Nephron progenitor cell (in vitro differentiated cells): ENCODE measurements around the gene SPATS2.
"Not testable (repeated sequence)": the region's sequence is repeated elsewhere in the genome, so short reads cannot be mapped to it uniquely, and the experiment has no call there.

Experiments
- DNase-seq: peaks from one replicate; pipeline ENCODE4 v3.0.0; 2021
- H3K27ac Mint-ChIP-seq: 2 replicates; pipeline ENCODE4 v1.8.0; 2021; ENCODE audit warnings: mild to moderate bottlenecking, moderate library complexity, mixed read lengths
- H3K27me3 Mint-ChIP-seq: 2 replicates; pipeline ENCODE4 v1.8.0; 2021; ENCODE audit warnings: mild to moderate bottlenecking, low read depth, mixed read lengths; ENCODE audit not compliant: poor library complexity
- H3K36me3 Mint-ChIP-seq: 2 replicates; pipeline ENCODE4 v1.8.0; 2021; ENCODE audit warnings: low read depth, mixed read lengths
- H3K4me1 Mint-ChIP-seq: 2 replicates; pipeline ENCODE4 v1.8.0; 2021; ENCODE audit warnings: mixed read lengths
- H3K4me3 Mint-ChIP-seq: 2 replicates; pipeline ENCODE4 v1.8.0; 2021; ENCODE audit warnings: mild to moderate bottlenecking, moderate library complexity, mixed read lengths
- H3K9me3 Mint-ChIP-seq: 2 replicates; pipeline ENCODE4 v1.8.0; 2021; ENCODE audit warnings: mild to moderate bottlenecking, moderate library complexity, mixed read lengths
- CTCF ChIP-seq: fragments of 200-600 bp; sonication (generic); IDR thresholded peaks from 2 replicates; pipeline ENCODE4 v1.5.0; 2021; ENCODE audit warnings: antibody characterized with exemption

SPATS2 gene

GRCh38 chr12:49527361-49528130 lies 160.3 kb downstream of the SPATS2 start:
- no peak for DNase-seq
- Mint-ChIP-seq H3K27me3 (no peaks in the 10 kb centered on the region), H3K4me1 (peaks cover 9% of the 10 kb centered on the region), H3K36me3 (peaks cover 55% of the 10 kb centered on the region), H3K4me3 (no peak overlapping the region), H3K9me3 (no peaks in the 10 kb centered on the region), H3K27ac (peak overlapping the region; percentile 84)
- TF ChIP-seq CTCF = no peak

- Mint-ChIP-seq H3K4me1 (peaks cover 9% of the 10 kb centered on the region), H3K27ac (no peak overlapping the region), H3K4me3 (no peak overlapping the region), H3K36me3 (peaks cover 49% of the 10 kb centered on the region), H3K27me3 (peaks cover 8% of the 10 kb centered on the region), H3K9me3 (no peaks in the 10 kb centered on the region)
- no peak for DNase-seq
- TF ChIP-seq CTCF = no peak
Measured at GRCh38 chr12:49529414-49529813, 162.2 kb downstream of the SPATS2 start.

- Mint-ChIP-seq H3K36me3 (peaks cover 29% of the 10 kb centered on the region), H3K4me1 (peaks cover 17% of the 10 kb centered on the region), H3K27ac (no peak overlapping the region), H3K27me3 (peaks cover 32% of the 10 kb centered on the region), H3K4me3 (no peak overlapping the region), H3K9me3 (no peaks in the 10 kb centered on the region)
- no peak for DNase-seq
- no peak for TF ChIP-seq CTCF
Measured at GRCh38 chr12:49531745-49532144, 164.5 kb downstream of the SPATS2 start.

GRCh38 chr12:49533331-49533730 lies 166.1 kb downstream of the SPATS2 start:
- Mint-ChIP-seq H3K27me3 (peaks cover 48% of the 10 kb centered on the region), H3K4me1 (peaks cover 19% of the 10 kb centered on the region), H3K4me3 (no peak overlapping the region), H3K9me3 (no peaks in the 10 kb centered on the region), H3K27ac (no peak overlapping the region), H3K36me3 (peaks cover 18% of the 10 kb centered on the region)
- DNase-seq = no peak
- no peak for TF ChIP-seq CTCF

GRCh38 chr12:49534122-49534521 lies 166.9 kb downstream of the SPATS2 start:
- Mint-ChIP-seq H3K36me3 (peaks cover 12% of the 10 kb centered on the region), H3K4me1 (peaks cover 19% of the 10 kb centered on the region), H3K27me3 (peaks cover 50% of the 10 kb centered on the region)
- not testable (repeated sequence) for DNase-seq, H3K4me3 Mint-ChIP-seq, H3K9me3 Mint-ChIP-seq, H3K27ac Mint-ChIP-seq

GRCh38 chr12:49534731-49535278 lies 167.5 kb downstream of the SPATS2 start:
- Mint-ChIP-seq H3K9me3 (no peaks in the 10 kb centered on the region), H3K27ac (no peak overlapping the region), H3K36me3 (peaks cover 6% of the 10 kb centered on the region), H3K4me3 (no peak overlapping the region), H3K27me3 (peaks cover 57% of the 10 kb centered on the region), H3K4me1 (peaks cover 19% of the 10 kb centered on the region)
- DNase-seq = no peak
- no peak for TF ChIP-seq CTCF
